ENCODE measurements around the gene KDM2A.

Gene KDM2A

GRCh38 chr11:67280341-67280787, 161.3 kb downstream of the KDM2A start:
- ATAC-seq (ENCODE audit: low read depth), result no peak
- Histone ChIP-seq H3K36me3 (ENCODE audit: low read depth) (peaks cover 60% of the 10 kb centered on the region), H3K27ac (ENCODE audit: poor library complexity, severe bottlenecking) (no peak overlapping the region), H3K4me3 (ENCODE audit: severe bottlenecking) (no peak overlapping the region), H3K4me1 (ENCODE audit: insufficient read depth, poor library complexity, severe bottlenecking) (peaks cover 12% of the 10 kb centered on the region), H3K27me3 (ENCODE audit: insufficient read depth, poor library complexity, severe bottlenecking) (no peaks in the 10 kb centered on the region), H3K9me3 (ENCODE audit: severe bottlenecking) (no peaks in the 10 kb centered on the region)
- DNase-seq (ENCODE audit: low spot score), result no peak
- TF ChIP-seq CTCF (IDR thresholded peaks at IDR 0.05; ENCODE audit: poor library complexity, severe bottlenecking), result no peak

GRCh38 chr11:67280788-67281551, 161.9 kb downstream of the KDM2A start:
- peak; percentile 66 for DNase-seq (ENCODE audit: low spot score)
- H3K4me1 ChIP-seq (ENCODE audit: insufficient read depth, poor library complexity, severe bottlenecking), result peaks cover 12% of the 10 kb centered on the region
- H3K36me3 ChIP-seq (ENCODE audit: low read depth), result peaks cover 61% of the 10 kb centered on the region
- H3K9me3 ChIP-seq (ENCODE audit: severe bottlenecking), result no peaks in the 10 kb centered on the region
- no peak overlapping the region for H3K27ac ChIP-seq (ENCODE audit: poor library complexity, severe bottlenecking)
- no peak for TF ChIP-seq CTCF (IDR thresholded peaks at IDR 0.05; ENCODE audit: poor library complexity, severe bottlenecking)
- no peak overlapping the region for H3K4me3 ChIP-seq (ENCODE audit: severe bottlenecking)
- H3K27me3 ChIP-seq (ENCODE audit: insufficient read depth, poor library complexity, severe bottlenecking), result no peaks in the 10 kb centered on the region
- ATAC-seq (ENCODE audit: low read depth), result no peak

GRCh38 chr11:67281552-67282150, 162.6 kb downstream of the KDM2A start:
- ATAC-seq (ENCODE audit: low read depth), result no peak
- H3K36me3 ChIP-seq (ENCODE audit: low read depth), result peaks cover 66% of the 10 kb centered on the region
- no peak overlapping the region for H3K27ac ChIP-seq (ENCODE audit: poor library complexity, severe bottlenecking)

GRCh38 chr11:67282155-67282875, 163.3 kb downstream of the KDM2A start:
- Histone ChIP-seq H3K27ac (ENCODE audit: poor library complexity, severe bottlenecking) (no peak overlapping the region), H3K27me3 (ENCODE audit: insufficient read depth, poor library complexity, severe bottlenecking) (no peaks in the 10 kb centered on the region), H3K4me3 (ENCODE audit: severe bottlenecking) (no peak overlapping the region), H3K9me3 (ENCODE audit: severe bottlenecking) (no peaks in the 10 kb centered on the region), H3K36me3 (ENCODE audit: low read depth) (peaks cover 67% of the 10 kb centered on the region), H3K4me1 (ENCODE audit: insufficient read depth, poor library complexity, severe bottlenecking) (peaks cover 4% of the 10 kb centered on the region)
- no peak for ATAC-seq (ENCODE audit: low read depth)
- TF ChIP-seq CTCF (IDR thresholded peaks at IDR 0.05; ENCODE audit: poor library complexity, severe bottlenecking), result no peak
- peak; percentile 46 for DNase-seq (ENCODE audit: low spot score)

More at GRCh38 chr11:67281552-67282150, 162.6 kb downstream of the KDM2A start:
- no peaks in the 10 kb centered on the region for H3K9me3 ChIP-seq (ENCODE audit: severe bottlenecking)
- H3K4me1 ChIP-seq (ENCODE audit: insufficient read depth, poor library complexity, severe bottlenecking), result peaks cover 11% of the 10 kb centered on the region
- DNase-seq (ENCODE audit: low spot score), result peak; percentile 45
- no peak for TF ChIP-seq CTCF (IDR thresholded peaks at IDR 0.05; ENCODE audit: poor library complexity, severe bottlenecking)
- H3K27me3 ChIP-seq (ENCODE audit: insufficient read depth, poor library complexity, severe bottlenecking), result no peaks in the 10 kb centered on the region
- H3K4me3 ChIP-seq (ENCODE audit: severe bottlenecking), result no peak overlapping the region

All from RWPE2 (cell line).